Lower lobe of right lung (tissue), 2 donors: Measurements from ENCODE around the gene FAR2. TPM values are rescaled to one million over a fixed set of nuclear protein-coding genes. Genes with fewer than 3 reads are reported as not detected.
"Not testable (repeated sequence)": the region's sequence is repeated elsewhere in the genome, so short reads cannot be mapped to it uniquely, and the experiment has no call there.

ENCODE experiments used
- ATAC-seq, 2 donors: fragments of 200-7000 bp; cut with Tn5 transposase; one replicate each; pipeline ENCODE4 v1.9.1; 2020 to 2022; ENCODE audit warnings: mild to moderate bottlenecking in 2 of 2, moderate library complexity in 2 of 2
- DNase-seq: peaks from one replicate; pipeline ENCODE4 v3.0.0-alpha.2; 2020
- H3K27ac ChIP-seq: fragments of 200-600 bp; one replicate; pipeline ENCODE4 v1.8.0; 2022
- H3K27me3 ChIP-seq: fragments of 200-600 bp; one replicate; pipeline ENCODE4 v1.8.0; 2022; ENCODE audit warnings: low read depth
- H3K36me3 ChIP-seq: fragments of 200-600 bp; one replicate; pipeline ENCODE4 v1.8.0; 2022; ENCODE audit warnings: mild to moderate bottlenecking
- H3K4me1 ChIP-seq: fragments of 200-600 bp; one replicate; pipeline ENCODE4 v1.8.0; 2022
- H3K4me3 ChIP-seq: fragments of 200-600 bp; one replicate; pipeline ENCODE4 v1.8.0; 2022; ENCODE audit warnings: mild to moderate bottlenecking
- H3K9me3 ChIP-seq: fragments of 200-600 bp; one replicate; pipeline ENCODE4 v1.8.0; 2022
- intact Hi-C: fragments of 100-400 bp; cut with DNase I; formaldehyde crosslinking; loops from one replicate; pipeline ENCODE4 v1.11.0; 2022
- total RNA-seq: library from RNA; stranded (reverse); fragmentation: NEBNext Ultra II Directional; extraction: Animal tissue kit (Norgen Biotek cat#: 25700); gene quantifications from one replicate; pipeline ENCODE4 v1.2.1, GENCODE V29; 2021
- TF ChIP-seq, protein P1 (sequence below): fragments of 200-600 bp; IDR thresholded peaks from one replicate; pipeline ENCODE4 v1.8.0; 2022; ENCODE audit warnings: antibody characterized with exemption, mild to moderate bottlenecking
- donor health status: DM: no; HTN: yes; CAD: no; lungs with severe emphysema.

FAR2 gene
- total RNA-seq, 1 donor from 2014 or later: 23.7 TPM

DNA sequence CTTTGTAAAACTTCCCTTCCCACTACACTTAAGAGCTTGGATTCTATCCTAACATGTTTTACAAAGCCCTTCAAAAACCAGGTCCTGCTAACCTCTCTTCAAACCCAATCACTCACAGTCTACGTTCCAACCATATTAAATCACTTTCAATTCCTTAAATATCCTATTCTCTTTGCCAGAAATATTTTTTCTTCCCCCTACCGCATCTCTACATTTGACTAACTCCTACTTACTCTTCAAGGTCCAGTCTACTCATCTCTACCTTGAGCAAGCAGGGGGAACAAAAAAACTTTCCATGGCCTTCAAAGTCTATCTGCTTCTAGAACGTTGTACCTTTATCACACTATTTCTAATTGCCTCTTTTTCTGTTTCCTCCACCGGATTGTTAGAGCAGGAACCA, 225.8 kb downstream of the FAR2 start:
- no peak for ATAC-seq
- H3K4me3 ChIP-seq: no peak overlapping the region
- H3K9me3 ChIP-seq: no peaks in the 10 kb centered on the region
- no peak for DNase-seq
- H3K4me1 ChIP-seq: peaks cover 13% of the 10 kb centered on the region
- no peaks in the 10 kb centered on the region for H3K27me3 ChIP-seq
- TF ChIP-seq, protein P1, sequence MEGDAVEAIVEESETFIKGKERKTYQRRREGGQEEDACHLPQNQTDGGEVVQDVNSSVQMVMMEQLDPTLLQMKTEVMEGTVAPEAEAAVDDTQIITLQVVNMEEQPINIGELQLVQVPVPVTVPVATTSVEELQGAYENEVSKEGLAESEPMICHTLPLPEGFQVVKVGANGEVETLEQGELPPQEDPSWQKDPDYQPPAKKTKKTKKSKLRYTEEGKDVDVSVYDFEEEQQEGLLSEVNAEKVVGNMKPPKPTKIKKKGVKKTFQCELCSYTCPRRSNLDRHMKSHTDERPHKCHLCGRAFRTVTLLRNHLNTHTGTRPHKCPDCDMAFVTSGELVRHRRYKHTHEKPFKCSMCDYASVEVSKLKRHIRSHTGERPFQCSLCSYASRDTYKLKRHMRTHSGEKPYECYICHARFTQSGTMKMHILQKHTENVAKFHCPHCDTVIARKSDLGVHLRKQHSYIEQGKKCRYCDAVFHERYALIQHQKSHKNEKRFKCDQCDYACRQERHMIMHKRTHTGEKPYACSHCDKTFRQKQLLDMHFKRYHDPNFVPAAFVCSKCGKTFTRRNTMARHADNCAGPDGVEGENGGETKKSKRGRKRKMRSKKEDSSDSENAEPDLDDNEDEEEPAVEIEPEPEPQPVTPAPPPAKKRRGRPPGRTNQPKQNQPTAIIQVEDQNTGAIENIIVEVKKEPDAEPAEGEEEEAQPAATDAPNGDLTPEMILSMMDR: no peak
- peaks cover 15% of the 10 kb centered on the region for H3K36me3 ChIP-seq
- intact Hi-C loops: no loop called here
- H3K27ac ChIP-seq: no peak overlapping the region

DNA sequence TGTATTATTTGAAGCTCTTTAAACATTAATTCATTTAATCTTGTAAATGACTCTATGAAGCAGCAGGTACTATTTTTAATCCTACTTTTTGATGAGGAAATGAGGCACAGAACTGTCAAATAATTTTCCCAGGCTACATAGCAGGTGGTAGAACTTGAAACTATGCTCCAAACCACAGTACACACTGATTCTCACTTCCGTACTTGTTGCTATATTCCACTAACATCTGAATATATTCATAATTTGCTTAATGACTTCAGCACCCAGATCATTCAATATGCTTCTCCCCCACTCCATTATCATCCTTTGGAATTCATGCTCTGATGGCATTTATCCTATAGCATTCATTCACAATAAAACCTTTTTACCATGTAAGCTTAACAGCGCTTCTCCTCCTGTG, 227.0 kb downstream of the FAR2 start:
- Histone ChIP-seq H3K36me3 (peaks cover 4% of the 10 kb centered on the region), H3K27me3 (no peaks in the 10 kb centered on the region), H3K4me1 (peaks cover 16% of the 10 kb centered on the region), H3K4me3 (no peak overlapping the region), H3K27ac (no peak overlapping the region), H3K9me3 (no peaks in the 10 kb centered on the region)
- DNase-seq: no peak
- TF ChIP-seq, protein P1: no peak
- intact Hi-C loops: no loop called here
- no peak for ATAC-seq

DNA sequence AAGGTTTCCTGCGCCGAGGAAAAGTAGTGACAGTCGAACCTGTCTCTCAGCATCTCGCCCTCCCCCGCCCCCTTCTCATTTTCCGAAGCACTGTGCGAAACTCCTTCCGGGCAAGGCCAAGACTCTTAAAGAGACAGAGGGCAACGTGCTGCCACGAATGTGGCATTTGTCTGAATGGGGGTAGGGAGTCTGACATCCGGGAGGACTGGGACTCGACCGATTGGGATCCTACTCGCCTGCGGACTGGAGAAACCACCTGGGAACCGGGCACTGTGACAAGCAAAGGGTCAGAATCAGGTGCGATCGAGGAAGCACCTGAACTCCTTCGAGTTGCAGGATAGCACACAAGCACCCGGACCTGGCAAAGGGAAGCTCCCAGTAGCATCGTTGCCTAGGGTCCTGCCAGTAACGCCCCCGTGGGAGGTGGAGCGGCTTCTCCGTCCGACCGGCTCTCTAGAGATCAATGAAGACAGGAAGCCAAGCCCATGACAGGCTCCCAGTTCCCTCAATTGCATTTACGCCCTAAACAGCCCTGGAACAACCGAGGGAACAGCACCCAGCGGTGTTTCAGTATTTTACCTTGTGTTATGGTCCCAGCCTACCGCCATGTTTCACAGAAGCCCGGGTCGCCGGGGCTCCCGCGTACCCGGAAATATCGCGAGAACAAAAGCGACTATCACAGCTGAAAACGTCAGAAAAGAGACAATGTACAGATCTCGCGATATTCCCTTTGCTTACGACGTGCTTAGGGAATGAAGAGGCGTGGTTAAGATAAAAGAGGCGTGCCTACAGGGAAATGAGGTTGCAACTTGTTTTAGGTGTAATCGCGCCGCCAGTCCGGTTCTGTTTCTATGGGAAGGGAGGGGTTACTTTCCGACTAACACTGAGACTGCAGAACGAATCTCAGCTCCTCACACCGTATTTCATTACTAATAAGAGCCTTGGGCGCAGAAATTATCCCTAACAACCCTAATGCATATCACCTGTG, 231.8 kb downstream of the FAR2 start, which contains the start of gene ERGIC2:
TSS of gene ERGIC2 (minus strand) at position 637 of the 988 bp plus-strand sequence. CDS start 9,539 bp downstream, outside the sequence.
- DNase-seq (peak; percentile 91), ATAC-seq (peak; percentile 98 to 99)
- Histone ChIP-seq H3K4me1 (peaks cover 16% of the 10 kb centered on the region), H3K36me3 (no peaks in the 10 kb centered on the region), H3K9me3 (no peaks in the 10 kb centered on the region), H3K27me3 (no peaks in the 10 kb centered on the region), H3K27ac (peak within 1 kb of the TSS; percentile 93), H3K4me3 (peak within 1 kb of the TSS; percentile 100)
- TF ChIP-seq, protein P1: no peak
- intact Hi-C loops: no loop called here

DNA sequence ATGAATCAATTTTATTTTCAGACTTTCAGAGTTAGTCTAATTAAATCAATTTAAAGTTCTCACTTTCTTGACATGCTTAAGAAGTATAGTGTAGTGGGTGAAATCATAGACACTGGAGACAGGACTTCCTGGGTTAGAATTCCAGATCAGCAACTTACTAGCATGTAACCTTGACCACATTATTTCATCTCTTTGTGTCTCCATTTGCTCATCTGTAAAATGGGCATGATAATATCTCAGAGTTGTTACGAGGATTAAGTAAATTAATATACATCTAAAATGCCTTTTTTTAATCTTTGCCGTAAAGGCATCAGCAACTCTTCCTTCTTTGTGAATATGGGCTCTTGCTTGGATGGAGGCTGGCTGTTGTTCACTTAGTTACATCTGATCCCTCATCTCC, 233.2 kb downstream of the FAR2 start:
- DNase-seq (no peak), ATAC-seq (no peak)
- Histone ChIP-seq H3K9me3 (no peaks in the 10 kb centered on the region), H3K27me3 (no peaks in the 10 kb centered on the region), H3K36me3 (no peaks in the 10 kb centered on the region), H3K27ac (no peak overlapping the region), H3K4me3 (no peak overlapping the region), H3K4me1 (peaks cover 16% of the 10 kb centered on the region)
- TF ChIP-seq, protein P1: no peak
- intact Hi-C loops: no loop called here

DNA sequence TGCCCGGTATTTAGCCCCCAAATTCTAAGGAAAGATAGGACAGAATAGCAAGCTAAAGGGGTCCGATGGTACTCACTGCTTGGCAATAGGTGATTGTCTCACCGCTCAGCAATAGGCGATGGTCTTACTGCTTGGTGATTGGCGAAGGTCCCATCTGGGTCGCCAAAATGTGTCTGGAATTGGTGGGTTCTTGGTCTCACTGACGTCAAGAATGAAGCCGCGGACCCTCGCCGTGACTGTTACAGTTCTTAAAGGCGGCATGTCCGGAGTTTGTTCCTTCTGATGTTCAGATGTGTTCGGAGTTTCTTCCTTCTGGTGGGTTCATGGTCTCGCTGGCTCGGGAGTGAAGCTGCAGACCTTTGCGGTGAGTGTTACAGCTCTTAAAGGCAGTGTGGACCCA, 236.1 kb downstream of the FAR2 start:
- H3K27me3 ChIP-seq, H3K4me3 ChIP-seq, H3K36me3 ChIP-seq, DNase-seq, H3K9me3 ChIP-seq, intact Hi-C loops, ATAC-seq, H3K4me1 ChIP-seq, H3K27ac ChIP-seq: not testable (repeated sequence)

Other genes with a start within 250 kb of the FAR2 start
- 71.5 TPM for gene ERGIC2, start 231.9 kb downstream of the FAR2 start, total RNA-seq